GM11168 (cell line): ENCODE results near the gene UBTD1.

ENCODE experiments used
- in situ Hi-C: fragments of 300-500 bp; cut with MboI; formaldehyde crosslinking; loops from one replicate; pipeline ENCODE4 v1.12.0; 2022; ENCODE audit warnings: low sequenced_read_pairs; ENCODE audit not compliant: unreplicated experiment

Gene UBTD1

DNA sequence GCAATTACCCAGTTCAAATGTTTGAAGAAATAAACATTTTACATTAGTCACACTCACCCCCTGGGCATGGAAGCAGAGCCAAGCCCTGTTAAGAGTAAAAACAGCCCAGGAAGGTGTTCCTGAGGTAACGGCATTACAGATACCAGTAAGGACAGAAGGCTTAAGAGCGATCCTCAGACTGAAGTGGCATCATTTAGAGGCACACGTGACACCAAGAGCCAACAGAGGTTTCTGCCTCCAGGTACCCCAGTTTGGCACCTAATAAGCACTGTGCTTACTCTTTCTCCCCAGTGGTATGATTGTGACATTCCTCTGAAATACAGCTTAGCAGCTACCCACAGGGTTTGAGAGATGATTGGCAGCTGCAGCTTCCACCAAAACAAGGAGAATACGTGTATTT lies 17.7 kb upstream of the UBTD1 start:
- in situ Hi-C loops: no loop called here

DNA sequence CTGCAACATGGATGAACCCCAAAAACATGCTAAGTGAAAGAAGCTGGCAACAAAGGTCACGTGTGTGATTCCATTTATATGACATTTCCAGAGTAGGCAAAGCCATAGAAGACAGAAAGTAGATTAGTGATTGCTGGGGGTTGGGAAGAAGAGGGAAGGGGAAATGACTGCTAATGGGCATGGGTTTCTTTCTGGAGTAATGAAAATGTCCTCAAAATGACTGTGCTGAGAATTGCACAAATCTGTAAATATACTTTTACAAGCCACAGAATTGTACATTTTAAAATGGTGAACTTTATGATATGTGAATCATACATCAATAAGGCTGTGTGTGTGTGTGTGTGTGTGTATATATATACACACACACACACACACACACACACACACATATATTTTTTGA lies 16.3 kb upstream of the UBTD1 start:
- in situ Hi-C loops: no loop called here

GRCh38 chr10:97483506-97483905 lies 15.2 kb upstream of the UBTD1 start:
- in situ Hi-C loops: no loop called here

DNA sequence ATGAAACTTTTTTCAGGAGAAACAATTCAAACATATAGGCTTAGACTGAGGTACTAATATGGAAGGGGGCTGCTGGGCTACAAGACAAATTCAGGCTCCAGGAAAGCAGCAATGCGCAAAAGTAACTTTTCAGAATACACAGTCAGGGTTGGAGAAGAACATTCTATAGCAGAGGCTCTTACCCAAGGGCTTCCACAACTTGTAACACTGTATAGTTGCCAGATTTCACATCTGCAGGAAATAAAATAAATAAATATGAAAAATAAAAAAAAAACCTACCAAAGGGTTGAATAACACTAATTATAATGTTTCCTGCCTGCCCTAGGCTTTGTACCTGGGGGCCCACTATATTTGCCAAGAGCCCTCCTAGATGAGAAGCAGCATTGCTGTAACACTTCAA lies 14.8 kb upstream of the UBTD1 start:
- in situ Hi-C loops: no loop called here

DNA sequence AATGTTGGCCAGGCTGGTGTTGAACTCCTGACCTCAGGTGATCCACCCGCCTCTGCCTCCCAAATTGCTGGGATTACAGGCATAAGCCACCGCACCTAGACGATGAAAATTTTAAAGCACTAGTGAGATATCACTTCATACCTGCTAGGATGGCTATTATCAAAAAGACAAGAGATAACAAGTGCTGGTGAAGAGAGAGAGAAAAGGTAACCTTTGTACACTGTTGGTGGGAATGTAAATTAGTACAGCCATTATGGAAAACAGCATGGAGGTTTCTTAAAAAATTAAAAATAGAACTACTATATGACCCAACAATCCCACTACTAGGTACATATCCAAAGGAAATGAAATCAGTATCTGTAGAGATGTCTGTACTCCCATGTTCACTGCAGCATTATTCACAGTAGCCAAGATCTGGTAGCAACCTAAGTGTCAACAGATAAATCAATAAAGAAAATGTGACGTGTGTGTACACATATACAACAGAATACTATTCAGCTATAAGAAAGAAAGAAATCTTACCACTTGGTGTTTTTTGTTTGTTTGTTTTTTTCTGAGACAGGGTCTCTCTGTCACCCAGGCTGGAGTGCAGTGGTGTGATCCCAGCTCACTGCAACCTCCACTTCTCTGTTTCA lies 13.0 kb upstream of the UBTD1 start:
- in situ Hi-C loops: no loop called here

GRCh38 chr10:97490592-97490991 lies 8.1 kb upstream of the UBTD1 start:
- in situ Hi-C loops: no loop called here

DNA sequence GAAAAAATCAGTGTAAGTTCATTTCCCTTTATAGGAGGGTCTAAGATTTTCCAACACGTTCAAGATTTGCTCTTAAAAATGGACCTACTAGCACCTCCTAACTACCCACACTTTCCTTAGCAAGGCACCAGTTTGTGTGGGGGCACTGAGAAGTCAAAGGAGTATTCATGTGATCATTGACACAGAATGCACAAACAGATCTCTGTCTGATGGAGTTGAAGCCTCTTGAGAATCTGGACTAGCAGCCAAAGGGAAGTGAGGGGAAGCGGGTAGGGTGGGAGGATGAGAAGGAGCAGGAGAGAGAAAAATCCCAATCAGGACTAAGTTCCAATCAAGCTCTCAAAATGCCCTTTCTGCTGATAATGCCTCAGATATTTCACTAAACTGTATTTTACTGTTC lies 4.6 kb upstream of the UBTD1 start:
- in situ Hi-C loops: no loop called here

DNA sequence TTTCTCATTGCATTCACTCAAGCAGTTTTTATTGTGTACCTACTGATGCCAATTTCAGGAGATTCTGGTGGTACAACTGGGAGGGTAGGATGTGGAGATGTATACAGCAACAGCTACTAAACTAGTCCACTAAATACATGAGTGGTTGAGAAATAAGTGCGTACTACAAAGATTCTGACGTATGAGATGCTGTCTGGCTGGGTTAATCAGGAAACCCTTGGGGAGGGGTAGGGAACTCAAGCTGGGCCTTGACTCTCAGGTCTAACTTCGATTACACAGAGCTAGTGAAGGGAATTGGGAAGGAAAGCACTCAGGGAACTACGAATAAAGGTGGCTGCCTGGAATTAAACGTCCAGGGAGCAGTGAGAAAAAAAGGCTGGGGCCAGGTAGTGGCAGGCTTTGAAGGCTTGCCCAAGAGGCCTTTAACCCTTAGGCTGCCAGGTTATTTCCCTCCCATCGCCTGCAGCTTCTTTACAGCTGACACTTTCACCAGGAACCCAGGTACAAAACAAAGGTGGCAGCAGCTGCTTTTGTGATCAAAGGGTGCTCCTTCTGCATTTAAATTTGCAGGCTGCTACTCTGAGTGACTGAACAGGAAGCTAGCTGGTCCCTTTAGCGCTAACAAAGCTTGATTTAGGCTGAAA lies 3.7 kb upstream of the UBTD1 start:
- in situ Hi-C loops: no loop called here

DNA sequence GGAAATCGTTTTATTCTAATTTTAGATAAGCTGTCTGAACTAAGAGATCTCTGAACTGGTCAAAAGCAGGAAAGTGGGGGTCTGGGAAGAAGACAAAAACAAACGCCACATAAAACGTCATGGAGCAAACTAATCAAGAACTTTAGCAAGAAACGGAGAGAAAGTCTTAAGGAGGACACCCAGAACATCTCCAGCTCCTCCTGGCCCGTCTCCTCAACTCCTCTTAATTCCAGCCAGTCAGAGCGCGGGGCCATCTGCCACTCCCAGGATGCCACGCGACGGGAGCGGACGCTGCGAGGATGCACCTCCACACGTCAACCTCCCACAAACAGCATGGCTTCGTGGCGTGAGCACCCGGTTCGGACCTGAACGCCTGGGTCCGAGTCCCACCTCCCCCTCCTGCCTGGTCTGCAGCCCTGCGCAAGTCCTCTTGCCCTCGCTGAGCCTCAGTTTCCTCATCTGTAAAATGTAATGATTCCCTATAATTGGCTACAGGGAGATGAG lies 1.1 kb upstream of the UBTD1 start:
- in situ Hi-C loops: no loop called here

DNA sequence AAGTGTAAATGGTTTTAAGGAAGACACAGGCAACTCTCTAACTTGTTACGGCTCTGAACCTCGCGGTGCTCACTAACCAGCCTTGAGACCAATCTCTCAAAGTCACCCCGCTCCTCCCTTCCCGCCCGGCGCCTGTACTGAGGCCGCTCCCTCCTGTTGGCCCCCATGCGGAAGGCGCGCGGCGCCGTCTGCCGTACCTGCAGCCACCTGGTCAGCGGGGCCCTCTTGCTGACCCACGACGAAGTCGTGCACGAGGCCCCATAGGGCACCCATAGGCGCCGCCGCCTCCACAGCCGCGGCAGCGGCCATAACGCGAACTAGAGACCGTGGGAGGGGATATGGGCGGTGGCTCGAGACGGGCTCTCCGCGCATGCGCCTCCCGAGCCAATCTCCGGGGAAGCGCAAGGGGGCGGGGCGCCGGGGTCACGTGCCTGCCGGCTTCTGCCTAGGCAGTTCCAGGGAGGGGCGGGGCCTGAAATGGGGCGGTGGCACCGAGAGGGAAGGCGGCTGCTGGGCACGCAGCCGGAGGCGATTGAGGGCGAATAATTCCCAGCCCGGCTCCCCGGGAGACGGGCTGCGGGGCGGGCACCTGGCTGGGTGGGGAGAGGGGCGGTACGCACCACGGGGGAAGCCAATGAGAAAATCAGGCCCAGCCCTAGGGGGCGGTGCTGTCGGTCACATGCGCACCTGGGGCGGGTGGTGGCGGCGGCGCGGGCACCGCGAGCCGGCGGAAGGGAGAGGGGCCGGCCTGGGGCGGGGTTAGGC lies 466 bp upstream of the UBTD1 start, which contains the start of gene MMS19:
TSS of gene MMS19 (minus strand) at position 347 of the 765 bp plus-strand sequence. CDS start at position 309, 38 bp downstream.
- in situ Hi-C loops: no loop called here

- in situ Hi-C loops: no loop called here
Observed at GRCh38 chr10:97499561-97500296, 1.0 kb downstream of the UBTD1 start.

DNA sequence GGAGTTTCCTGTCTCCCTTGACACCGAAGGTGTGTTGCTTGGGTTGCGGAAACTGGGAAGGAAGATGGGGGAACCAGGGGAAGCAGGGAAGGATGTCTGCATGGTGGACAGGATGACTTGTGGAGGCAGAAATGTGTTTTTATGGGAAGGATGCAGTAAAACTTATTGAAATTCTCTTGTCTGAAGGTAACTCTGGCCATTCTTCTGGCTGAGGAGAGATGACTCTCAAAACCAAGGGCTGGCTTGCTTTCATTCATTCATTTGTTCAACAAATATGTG lies 1.5 kb downstream of the UBTD1 start:
- in situ Hi-C loops: no loop called here

DNA sequence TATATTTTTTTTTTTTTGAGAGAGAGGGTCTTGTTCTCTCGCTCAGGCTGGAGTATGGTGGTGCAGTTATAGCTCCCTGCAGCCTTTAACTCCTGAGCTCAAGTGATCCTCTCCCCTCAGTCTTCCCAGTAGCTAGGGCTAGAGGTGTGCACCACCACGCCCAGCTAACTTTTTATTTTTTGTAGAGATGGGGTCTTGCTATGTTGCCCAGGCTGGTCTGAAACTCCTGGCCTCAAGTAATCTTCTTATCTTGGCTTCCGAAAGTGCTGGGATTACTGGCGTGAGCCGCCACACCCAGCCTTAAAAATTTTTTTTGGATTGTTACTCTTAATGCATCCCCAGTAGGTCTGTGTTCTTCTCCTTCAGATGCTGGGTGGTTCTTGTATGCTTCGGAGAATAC lies 4.2 kb downstream of the UBTD1 start:
- in situ Hi-C loops: no loop called here

- in situ Hi-C loops: no loop called here
Observed at GRCh38 chr10:97503406-97503805, 4.7 kb downstream of the UBTD1 start.

DNA sequence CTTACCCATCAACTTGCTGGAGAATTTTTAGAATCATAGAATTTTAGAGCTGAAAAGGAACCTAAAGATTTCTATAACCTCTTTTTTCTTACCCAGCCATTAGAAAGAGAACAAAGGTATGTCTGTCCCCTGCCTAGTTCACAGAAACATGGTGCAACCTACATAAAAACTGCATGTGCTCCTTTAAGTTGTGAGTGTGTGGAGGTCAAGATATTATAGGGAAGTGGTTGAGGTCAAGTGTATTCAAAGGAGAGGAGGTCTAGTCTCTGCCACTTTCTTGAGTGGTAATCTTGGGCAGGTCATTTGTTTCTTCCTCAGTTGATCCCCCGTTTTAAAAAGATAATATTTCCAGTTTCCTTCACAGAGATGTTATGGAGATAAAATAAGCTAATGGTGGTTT lies 6.4 kb downstream of the UBTD1 start:
- in situ Hi-C loops: no loop called here

GRCh38 chr10:97506199-97506991 lies 7.7 kb downstream of the UBTD1 start:
- in situ Hi-C loops: no loop called here

GRCh38 chr10:97508342-97508741 lies 9.6 kb downstream of the UBTD1 start:
- in situ Hi-C loops: no loop called here

DNA sequence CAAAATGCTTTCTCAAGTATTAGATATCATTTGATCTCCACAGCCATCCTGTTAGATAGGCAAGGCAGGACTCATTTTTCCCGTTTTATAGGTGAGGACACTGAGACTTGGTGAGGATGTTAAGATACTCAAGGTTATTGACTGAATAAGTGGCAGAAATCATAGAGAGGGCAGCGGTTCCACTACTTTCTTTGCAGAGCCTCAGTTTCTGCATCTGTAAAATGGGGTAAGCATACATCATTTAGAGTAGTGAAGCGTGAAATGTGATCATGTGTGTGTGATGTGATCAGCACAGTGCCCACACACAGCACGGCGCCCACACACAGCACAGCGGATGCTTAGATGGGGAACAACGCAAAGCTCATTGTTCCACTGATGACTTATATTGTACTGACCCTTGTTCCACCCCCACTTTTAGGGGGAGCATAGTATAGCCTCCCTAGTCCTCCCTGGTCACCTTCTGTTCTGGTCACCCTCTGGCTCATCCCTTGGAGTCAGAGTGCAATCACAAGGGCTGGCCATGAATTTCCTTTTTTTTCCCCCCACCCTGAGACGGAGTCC lies 10.5 kb downstream of the UBTD1 start:
- in situ Hi-C loops: no loop called here

DNA sequence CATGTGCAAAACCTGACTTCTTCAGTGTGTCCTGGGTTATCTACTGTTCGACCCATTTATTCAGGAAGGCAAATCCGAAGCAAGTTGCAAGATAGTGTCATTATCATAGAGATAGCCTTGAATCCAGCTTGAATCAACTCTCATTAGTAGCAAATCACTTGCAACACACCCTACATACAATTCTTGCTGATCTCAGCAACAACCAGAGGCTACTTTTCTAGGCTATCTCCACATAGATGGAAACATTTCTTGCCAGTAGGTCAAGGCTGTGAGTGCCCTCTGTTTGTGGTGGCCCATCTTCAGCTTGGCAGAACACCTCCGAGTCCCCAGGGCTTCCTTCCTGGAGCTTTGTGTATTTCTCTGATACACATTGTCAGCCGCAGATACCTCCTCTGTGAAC lies 12.0 kb downstream of the UBTD1 start:
- in situ Hi-C loops: no loop called here
